GM21526 (cell line): ENCODE measurements around the gene SPTLC1.
"Not testable (repeated sequence)": the region's sequence is repeated elsewhere in the genome, so short reads cannot be mapped to it uniquely, and the experiment has no call there.

Source experiments
- ATAC-seq: cut with Tn5 transposase; IDR thresholded peaks from one replicate; pipeline ENCODE4 v1.9.1; 2021; ENCODE audit warnings: moderate library complexity; ENCODE audit not compliant: unreplicated experiment, low FRiP score

The SPTLC1 gene, protein sequence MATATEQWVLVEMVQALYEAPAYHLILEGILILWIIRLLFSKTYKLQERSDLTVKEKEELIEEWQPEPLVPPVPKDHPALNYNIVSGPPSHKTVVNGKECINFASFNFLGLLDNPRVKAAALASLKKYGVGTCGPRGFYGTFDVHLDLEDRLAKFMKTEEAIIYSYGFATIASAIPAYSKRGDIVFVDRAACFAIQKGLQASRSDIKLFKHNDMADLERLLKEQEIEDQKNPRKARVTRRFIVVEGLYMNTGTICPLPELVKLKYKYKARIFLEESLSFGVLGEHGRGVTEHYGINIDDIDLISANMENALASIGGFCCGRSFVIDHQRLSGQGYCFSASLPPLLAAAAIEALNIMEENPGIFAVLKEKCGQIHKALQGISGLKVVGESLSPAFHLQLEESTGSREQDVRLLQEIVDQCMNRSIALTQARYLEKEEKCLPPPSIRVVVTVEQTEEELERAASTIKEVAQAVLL

DNA sequence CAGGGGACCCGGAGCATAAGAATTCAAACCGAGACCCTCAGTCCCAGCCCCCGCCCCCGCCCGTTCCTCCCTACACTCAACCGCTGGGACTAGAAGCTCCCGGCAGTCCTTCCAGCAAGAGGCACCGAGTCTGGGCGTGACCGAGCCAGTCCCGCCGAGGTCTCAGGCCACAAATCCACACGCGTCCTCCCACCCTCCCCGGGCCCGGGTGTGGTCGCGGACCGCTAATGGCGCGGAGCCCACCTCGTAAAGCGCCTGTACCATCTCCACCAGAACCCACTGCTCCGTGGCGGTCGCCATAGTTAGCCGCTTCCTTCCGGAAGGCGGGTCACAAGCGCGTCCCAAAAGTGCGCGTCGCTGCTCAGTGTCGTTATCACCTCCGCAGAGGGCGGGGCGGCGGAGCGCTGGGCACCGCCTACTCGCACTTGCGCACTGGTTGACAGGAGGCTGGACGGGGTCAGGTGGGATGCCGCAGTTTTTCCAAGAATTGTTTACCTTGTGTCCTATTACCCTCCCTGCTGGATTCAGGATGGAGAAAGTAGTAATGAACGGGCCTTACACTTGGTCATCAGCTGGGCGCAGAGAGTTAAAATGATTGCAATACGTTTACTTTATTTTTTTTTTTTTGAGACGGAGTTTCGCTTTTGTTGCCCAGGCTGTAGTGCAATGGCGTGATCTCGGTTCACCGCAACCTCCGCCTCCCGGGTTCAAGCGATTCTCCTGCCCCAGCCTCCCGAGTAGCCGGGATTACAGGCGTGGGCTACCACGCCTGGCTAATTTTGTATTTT is at the start of gene SPTLC1:
SPTLC1 (minus strand) TSS at position 343 of the 788 bp plus-strand sequence; CDS start at position 300, 43 bp downstream.
- peak; percentile 95 for ATAC-seq

DNA sequence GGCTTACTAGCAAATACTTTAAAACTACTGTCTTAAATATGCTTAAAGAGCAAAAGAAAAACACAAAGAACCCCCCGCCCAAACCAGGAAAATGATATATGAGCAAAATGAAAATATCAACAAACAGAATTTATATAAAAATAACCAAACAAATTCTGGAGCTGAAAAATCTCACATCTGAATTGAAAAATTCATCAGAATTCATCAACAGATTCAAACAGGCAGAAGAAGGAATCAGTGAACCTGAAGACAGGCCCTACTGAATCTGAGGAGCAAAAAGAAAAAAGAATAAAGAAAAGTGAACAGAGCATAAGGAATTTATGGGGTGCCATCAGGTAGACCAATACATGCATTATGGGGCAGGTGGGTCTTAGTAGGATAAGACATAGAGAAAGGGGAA is 49.8 kb upstream of the SPTLC1 start:
- no peak for ATAC-seq

DNA sequence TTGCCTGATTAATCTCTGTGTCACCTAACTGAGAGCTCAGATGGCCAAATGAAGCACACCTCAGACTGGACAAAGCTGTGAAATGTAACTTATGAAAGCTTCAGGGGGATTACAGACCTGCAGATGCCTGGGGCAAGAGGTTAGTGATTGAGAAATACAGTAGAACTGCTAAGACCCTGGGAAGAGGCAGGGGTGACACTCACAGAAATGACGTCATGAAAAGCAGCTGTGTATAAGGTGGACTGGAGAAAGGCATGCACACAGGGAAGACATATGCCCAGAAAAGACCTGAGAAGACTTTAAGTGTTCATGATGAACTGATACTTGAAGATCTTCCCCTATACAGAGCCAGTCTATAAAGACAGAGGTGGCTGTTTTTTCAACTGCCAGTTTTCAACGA is 49.3 kb upstream of the SPTLC1 start:
- ATAC-seq, result no peak

DNA sequence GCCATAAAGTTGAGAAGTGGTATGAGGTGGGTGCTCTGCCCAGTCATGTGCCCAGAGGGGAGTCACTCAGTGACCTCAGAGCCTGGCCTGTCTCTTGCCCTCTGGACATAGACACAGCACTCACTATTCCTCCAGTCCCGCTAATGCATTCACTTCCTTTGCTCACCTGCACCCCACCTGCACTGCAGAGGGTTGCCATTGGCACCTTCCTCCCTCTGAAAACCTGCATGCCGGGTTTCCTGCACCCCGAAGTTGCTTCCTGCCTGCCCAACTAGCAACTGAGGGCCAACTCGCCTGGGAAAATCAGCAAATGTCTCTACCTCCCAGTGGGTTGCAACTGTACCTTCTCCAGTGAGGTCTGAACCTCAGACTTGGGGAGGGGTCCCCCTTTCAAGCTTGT is 48.1 kb upstream of the SPTLC1 start:
- no peak for ATAC-seq

DNA sequence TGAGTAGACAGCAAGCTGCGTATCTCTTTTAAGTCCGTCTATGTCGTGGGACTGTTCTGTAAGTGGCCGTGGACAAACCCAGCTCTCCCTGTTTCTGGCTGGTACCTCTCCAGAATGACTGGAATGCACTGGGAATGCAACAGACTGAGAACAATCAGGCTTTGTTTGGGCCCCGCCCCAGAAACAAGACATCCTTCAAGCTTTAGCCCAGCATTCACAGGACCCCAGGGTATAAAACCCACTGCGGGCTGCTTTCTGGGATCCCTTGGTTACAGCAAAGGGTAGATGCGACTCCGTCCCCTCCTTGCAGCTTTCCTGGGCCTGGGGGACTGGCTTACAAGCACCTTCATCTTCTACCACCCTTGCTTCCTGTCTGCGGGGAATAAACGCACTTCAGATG is 45.6 kb upstream of the SPTLC1 start:
- no peak for ATAC-seq

DNA sequence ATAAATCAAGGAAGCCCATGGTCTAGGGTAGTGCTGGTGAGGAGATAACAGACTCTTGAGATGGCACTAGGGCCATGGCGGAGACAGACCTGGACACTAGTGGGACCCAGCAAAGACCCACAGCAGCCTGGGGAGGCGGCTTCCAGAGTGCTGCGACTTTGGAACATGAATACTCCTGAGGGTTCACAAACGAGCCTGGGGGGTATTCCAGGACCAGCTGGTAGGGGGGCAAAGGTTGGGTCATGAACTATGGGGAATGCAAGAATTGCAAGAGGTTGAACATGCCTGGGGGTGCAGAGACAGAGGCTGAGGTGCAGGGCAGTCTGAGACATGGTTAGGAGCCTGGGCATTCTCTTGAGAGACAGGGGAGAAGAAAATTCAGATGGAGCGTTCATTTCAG is 43.8 kb upstream of the SPTLC1 start:
- no peak for ATAC-seq

DNA sequence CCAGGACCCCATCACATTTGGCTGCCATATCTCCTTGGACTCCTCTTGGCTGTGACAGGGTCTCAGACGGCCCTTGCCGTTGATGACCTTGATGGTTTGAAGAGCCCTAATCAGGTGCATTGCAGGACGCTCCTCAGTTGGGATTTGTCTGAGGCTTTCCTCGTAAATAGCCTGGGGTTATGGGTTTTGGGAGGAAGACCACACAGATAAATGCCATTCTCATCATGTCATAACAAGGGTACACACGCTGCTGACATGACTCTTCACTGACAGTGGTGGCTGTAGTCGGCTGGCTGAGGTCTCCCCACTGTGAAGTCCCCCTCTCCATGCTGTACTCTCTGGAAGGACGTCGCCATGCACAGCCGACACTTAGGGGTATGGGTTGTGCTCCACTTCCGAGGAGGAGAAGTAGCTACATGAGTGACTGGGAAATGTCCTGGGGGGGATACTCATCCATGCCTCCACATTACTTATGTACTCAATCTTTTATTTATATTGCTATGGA is 42.9 kb upstream of the SPTLC1 start:
- no peak for ATAC-seq

DNA sequence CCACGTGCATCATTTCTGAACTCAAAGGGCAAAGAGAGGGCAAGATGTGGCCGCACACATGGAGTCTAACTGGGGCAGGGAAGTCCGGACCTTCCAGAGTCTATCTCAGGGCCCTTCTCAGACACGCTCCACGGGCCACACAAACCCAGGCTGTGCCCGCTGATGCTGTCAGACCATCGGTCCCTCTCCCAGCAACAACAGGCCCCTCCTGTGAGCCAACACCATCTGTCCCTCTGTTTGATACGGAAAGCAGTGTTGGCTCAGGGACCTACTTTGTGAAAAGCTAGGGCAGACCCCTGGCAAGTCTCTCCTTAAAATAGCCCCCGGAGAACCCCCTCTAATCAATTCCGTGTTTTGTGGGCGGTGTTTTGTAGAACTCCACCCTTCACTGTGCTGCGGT is 40.5 kb upstream of the SPTLC1 start:
- not testable (repeated sequence) for ATAC-seq

DNA sequence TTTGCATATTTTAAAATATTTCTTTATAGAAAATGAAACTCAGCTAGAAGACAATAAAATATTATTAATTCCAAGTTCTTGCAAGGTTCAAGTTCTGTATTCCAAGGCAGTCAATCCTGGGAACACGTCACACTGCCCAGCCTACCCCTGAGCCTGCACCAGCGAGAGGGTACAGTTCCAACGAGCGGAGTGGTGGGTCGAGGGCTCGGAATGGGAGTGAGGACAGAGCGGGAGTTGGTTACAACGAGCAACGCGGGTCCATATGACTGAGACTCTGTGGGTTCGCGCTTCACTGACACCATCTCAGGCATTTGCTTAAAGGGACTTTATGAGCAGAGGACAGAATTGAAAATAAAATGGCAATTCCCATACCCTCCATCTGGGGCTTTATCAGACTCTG is 40.0 kb upstream of the SPTLC1 start:
- no peak for ATAC-seq

DNA sequence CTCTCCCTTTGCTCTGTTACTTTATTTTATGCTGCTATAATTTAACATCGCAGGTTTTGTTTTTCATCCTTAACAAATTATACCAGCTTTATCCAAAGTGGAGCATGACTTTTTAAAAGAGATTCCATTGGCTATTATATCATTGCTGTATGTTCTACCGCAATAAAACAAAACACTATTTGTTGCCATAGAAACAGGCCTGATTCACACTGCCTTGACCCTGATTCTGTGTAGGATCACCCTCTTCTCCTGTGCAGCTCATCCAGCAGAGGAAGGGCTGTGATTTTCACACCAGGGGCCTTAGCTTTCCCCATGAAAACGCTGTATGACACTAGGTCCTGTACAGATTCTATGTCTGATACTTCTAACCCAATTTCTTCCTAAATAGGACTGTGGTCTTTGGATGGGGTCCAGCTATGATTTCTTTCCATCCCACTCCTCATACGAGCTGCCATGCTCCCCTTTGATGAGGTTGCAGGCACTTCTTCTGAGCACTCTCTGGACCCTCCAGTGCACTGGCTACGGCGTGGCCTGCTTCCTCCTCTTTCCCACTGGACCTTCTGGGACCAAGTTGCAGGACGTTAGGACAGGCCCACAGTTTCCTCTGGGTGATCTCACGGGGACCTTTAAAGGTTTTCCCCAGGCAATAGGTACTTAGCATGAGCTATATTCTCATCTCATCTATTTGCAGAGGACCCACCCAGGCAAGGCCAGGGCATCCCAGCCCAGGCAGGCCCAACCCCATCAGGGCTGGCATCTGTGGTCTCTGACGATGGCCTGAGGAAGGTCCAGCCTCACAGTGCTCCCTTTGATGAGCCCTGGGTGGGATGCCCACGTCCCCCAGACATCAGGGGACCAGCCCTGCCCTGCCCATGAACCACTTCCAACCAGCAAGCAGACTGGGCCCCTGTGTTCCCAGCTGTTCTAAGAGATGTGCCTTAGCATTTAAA is 38.5 kb upstream of the SPTLC1 start:
- not testable (repeated sequence) for ATAC-seq

DNA sequence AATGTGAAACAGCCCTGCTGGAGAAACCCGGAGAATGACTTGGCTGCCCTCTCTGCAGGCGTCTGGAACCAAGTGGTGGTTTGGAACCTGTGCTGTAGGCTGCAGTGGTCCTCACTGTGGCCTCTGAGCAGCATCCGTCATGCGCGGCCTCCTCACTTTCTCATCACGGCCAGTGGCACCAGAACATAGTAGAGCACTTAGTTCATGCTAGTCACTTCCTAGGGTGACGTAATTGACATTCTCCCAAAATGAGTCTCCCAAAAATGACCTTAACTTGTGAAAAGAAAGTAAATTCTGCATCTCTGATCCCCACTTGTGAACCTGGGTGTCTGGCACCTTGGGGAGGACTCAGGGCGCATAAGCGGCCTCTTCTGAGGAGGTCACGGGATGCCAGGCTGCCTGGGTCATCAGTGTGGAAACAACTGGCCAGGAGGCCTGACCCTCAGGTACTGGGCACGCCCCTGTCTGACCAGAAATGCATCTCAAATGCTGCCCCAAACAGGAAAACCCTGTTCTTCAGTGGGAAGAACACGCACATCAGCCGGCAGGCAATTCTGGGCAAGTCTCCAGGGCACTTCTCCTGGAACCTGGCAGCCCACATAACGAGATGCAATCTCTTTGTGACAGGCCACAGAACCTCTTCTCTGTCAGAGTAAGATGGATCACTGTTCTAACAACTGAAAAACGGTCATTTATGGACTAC is 36.6 kb upstream of the SPTLC1 start:
- ATAC-seq, result no peak

DNA sequence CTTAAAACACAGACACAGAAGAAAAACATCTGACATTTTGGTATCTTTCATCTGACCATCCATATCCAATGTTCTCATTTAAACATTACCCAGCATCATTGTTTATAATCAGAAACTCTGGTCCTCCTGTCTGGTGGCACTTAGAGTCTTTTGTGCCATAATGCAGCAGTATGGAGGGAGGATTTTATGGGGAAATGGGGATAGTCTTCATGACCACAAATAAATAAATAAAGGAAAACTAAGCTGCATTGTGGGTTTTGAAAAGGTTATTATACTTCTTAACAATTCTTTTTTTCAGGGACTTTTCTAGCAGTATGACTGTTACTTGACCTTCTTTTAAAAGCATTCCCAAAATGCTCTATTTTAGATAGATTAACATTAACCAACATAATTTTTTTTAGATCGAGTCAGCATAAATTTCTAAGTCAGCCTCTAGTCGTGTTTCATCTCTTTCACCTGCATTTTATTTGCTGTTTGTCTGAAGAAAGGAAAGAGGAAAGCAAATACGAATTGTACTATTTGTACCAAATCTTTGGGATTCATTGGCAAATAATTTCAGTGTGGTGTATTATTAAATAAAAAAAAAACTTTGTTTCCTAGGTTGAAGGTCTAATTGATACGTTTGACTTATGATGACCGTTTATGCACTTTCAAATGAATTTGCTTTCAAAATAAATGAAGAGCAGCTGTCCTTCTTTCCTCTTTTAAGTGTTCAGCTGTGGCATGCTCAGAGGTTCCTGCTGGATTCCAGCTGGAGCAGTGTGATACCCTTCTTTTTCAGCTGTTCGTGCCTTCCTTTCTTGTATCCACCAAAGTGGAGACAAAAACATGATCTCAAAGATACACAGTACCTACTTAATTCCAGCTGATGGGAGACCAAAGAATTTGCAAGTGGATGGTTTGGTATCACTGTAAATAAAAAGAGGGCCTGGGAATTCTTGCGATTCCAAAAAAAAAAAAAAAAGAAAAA is 35.6 kb upstream of the SPTLC1 start:
- ATAC-seq, result not testable (repeated sequence)

DNA sequence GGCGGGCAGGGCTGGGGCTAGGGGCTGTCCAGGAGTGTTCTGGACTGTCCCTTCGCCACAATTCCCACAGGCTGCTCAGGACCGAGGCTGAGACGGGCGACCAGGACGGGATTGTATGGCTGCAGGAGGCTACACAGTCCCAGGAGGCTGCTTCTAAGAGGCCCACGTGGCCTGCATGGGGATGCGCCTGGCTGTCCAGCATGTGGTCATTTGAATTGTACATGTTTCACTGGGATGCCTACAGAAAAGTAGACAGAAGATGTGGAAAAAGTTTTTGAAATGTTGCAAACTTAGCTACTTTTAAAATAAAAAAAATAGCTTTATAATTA is 32.6 kb upstream of the SPTLC1 start:
- no peak for ATAC-seq

DNA sequence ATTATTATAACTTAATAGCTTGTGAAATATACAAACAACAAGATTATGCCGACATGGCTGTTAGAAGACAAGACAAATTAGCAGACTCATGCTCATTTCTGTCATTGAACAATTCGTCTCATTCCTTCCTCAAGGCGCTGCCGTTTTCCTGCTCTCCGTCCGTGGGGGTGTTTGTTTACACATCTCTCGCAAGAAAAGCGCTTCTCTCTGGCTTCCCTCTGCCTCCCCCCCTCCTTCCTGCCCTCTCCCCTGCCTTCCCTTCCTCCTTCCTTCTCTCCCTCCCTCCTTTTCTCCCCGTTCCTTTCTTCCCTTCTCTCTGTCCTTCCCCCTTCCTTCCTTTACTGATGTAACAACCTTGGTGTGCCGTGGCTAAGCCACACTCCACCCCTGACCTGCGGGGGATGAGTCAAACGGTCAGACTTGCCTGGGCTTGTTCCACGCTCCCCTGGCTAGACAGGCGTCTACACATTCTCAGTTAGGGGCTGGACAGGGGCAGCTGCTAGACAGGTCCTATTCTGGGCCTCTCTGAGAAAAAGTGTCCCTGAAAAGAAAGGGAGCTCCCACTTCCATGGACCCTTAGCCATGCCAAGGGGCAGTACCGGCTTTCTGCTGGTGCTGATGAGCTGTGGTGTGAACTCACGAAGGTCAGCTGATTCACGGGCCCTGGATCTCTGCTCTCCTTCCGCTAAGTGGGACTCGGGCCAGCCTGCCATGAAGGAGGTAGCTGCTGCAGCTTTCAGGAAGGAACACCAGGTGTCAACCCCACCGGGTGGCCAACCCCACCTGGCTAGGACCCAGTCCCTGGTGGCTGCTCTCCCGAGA is 32.0 kb upstream of the SPTLC1 start:
- no peak for ATAC-seq

DNA sequence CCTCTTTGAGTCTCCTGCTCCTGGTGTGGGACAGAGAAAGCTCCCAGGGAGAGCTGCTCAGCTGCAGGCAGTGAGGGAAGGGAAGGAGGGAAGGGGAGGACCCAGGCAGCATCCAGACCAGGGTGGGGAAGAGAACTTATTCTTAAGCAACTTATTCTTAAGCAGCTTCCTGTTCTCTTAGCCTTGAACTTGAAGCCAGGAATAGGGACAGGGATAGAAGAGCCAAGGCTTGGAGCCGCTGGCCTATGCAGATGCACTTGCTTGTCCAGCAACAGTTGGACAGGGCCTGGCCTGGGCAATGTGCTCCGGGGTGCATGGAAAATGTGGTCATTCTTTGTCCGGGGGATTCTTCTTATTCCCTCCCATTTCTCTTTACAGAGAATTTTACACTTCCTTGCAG is 31.4 kb upstream of the SPTLC1 start:
- no peak for ATAC-seq

DNA sequence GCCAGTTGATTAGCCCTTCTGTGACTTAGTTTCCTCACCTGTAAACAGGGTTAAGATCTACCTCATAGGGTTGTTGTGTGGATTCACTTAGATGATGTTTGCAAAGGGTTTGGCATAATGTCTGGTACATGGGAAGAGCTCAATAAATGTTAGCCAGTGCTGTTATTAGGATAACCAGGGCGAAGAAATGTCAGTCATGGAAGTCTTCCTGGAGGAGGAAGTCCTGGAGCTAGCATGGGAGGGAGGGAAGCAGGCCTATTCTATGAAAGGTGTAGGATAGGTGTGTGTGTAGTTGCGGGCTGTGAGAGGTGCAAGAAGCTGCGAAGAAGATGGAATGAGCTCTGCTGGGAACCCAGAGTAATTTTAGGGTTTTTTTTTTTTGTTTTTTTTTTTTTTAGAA is 30.6 kb upstream of the SPTLC1 start:
- ATAC-seq, result not testable (repeated sequence)

DNA sequence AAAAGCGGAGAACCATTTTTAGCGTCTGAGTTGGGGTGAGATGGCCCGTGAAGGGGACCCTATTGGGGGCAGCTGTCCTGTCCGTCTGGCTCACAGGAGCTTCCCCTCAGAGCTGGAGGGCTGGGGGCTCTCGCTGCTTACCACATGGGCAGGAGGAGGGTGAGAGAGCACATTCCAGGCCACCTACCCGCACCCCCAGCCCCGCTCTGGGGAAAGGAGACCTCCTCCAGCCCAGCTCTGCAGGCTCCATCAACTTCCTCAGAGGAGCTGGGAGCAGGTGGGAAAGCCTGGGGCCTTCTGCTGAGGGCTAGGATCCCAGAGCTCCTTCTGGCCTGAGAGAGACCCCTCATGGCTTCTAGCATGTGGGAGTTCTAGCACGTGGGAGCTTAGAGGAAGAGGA is 27.1 kb upstream of the SPTLC1 start:
- ATAC-seq, result no peak
